Stimulated activated CD8-positive, alpha-beta memory T cell treated with anti-CD3 and anti-CD28 coated beads, Interleukin-15, amount 100 ng/mL, for 48 hours (primary cell): Measurements from ENCODE around the gene GTF3C5.
"Not testable (repeated sequence)": the region's sequence is repeated elsewhere in the genome, so short reads cannot be mapped to it uniquely, and the experiment has no call there.

ENCODE experiments used
- DNase-seq, 2 donors: peaks; one replicate each; pipeline ENCODE4 v3.0.0-alpha.2; 2020; ENCODE audit warnings: low read depth in 2 of 2

The GTF3C5 gene

DNA sequence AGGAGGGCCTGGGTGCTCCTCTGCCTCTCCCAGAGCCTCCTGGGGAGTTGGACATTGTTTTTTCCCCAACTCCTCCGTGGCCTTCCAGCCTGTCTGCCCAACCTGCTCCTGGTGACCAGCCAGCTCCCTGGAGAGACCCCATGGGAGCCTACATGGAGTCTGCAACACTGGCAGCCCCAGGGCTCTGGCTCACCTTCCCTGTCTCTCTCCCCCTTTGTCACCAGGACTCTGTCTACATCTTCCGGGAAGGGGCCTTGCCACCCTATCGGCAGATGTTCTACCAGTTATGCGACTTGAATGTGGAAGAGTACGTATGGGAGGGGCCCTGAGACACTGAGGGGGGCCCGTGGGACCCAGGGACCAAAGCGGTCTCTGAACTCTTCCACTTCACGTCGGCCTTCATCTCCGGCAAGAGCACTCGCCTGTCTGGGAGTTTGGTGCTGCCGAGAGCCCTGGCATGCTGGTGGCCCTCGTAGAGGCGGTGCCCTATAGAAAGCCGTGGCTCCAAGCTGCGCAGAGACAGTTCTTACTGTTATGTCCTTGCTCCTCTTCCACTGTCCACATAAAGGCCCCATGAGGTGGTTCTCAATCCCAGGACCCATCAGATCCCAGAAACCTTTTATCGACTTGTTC is 25.1 kb downstream of the GTF3C5 start:
- no peak for DNase-seq

DNA sequence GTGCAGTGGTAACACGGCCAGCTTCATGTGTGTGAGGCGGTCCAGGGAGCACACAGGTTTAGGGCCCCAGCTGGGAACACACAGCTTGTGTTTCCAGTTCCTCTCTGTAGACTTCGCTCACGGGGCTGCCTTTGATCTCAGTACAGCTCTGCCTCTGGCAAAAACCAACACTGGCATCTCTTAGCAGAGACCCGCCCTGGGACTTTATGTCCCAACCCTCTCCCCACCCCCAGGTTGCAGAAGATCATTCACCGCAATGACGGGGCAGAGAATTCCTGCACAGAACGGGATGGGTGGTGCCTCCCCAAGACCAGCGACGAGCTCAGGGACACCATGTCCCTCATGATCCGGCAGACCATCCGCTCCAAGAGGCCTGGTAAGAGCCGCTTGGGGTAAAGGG is 25.7 kb downstream of the GTF3C5 start:
- no peak for DNase-seq

DNA sequence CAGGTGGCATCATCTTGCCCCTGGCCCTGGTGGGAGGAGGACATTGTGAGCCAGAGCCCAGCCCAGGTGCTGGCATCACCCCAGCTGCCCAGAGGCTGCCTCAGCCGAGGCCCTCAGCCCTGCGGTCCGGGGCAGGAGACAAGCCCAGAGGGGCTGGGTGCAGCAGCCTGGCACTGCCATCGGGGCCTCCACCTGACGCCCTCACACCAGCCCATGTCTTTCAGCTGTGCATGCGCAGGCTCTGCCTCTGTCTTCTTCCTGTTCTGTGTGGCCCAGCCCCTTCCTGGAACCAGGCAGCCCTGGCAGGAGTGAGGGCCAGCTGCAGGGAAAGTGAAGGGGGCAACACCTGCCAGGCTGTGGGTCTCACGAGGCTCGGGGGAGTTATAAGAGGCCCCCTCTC is 26.2 kb downstream of the GTF3C5 start:
- no peak for DNase-seq

DNA sequence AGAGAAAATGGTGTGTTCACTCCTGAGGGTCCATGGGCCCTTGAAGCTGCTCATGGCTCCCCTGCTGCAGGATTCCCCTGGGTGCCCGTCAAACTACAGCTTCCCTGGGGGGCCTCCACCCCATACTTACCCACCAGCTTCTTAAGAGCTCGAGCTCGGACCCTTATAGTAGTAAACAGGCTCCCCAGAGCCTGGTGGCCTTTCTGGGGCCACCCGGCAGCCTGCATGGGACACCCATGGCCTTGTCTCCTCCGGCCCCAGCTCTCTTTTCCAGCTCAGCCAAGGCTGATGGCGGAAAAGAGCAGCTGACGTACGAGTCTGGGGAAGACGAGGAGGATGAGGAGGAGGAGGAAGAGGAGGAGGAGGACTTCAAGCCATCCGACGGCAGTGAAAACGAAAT is 26.8 kb downstream of the GTF3C5 start:
- no peak for DNase-seq

DNA sequence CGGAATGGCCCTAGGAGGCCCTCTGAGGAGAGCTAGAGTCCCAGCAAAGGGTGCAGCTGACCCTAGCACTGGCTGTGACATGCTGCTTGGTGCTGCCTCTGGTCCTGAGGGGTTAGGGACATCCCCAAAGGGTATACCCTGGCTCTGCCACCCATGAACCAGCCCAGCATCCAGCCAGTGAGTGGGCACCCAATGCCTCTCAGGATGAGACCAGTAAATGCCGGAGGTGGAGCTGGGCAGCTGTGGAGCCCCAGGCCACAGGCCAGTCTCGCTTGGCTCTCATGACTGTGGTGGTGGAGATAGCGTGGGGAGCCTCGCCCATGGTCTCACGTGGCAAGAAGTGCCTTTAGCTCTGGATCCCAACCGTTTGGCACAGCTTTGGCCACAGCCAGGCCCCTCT is 27.3 kb downstream of the GTF3C5 start:
- no peak for DNase-seq

DNA sequence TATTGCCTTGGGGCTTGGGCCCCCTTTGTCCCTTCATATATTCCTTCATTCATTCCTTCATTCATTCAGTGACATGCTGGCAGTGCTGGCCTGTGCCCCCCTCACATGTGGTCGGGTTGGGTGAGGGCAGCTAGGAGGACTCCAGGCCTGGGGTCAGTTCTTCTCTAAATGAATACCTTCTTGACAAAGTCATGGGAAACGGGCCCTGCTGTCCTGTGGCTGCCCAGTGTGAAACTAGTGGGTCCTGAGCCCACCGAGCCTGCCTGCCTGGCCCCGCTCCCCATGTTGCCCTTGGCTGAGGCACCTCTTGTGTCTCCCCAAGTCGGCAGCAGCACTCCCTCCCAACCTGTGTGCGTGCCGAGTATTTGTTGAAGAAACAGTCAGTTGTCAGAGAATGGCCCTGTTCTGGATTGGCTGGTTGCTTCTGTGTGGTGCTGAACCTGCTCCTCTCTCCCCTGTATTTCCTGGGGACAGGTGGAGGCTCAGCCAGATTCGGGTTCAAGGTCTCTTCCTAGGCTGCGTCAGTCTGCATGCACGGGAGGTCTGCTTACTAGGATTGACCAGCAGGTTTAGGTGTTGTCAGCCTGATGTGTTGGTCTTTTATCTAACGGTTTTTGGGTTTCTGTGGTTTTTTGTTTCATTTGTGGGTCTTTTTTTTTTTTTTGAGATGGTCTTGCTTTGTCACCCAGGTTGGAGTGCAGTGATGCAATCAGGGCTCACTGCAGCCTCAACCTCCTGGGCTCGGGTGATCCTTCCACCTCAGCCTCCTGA is 27.9 kb downstream of the GTF3C5 start:
- no peak for DNase-seq

DNA sequence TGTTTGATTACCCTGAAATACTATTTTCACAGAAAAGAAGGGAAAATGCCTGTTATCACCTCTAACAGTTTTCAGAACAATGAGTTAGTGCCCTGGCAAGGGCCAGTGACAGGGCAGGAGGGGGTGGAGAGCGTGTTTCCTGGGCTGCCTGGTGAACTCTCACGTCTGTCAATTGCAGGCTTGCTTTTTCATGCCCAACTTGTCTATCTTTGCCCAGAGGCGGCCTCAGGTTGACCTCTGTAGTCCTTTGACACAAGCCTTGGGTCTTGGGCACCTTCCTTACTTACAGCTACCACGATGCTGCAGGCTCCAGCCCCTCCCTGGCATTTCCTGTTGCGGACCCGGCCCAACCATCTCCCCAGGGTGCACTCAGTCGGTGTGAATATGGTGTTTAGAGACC is 28.8 kb downstream of the GTF3C5 start:
- no peak for DNase-seq

DNA sequence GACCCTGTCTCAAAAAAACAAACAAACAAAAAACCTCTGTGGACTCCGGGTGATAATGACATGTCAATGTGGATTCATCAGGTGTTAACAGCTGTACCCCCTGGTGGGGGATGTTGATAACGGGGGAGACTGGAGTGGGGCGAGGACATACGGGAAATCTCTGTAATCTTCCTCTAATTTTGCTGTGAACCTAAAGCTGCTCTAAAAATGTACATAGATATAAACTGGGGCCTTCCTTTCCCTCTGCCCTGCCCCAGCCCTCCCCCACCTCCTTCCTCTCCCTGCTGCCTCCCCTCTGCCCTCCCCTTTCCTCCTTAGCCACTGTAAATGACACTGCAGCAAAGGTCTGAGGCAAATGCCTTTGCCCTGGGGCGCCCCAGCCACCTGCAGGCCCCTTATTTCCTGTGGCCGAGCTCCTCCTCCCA is 29.6 kb downstream of the GTF3C5 start:
- no peak for DNase-seq

DNA sequence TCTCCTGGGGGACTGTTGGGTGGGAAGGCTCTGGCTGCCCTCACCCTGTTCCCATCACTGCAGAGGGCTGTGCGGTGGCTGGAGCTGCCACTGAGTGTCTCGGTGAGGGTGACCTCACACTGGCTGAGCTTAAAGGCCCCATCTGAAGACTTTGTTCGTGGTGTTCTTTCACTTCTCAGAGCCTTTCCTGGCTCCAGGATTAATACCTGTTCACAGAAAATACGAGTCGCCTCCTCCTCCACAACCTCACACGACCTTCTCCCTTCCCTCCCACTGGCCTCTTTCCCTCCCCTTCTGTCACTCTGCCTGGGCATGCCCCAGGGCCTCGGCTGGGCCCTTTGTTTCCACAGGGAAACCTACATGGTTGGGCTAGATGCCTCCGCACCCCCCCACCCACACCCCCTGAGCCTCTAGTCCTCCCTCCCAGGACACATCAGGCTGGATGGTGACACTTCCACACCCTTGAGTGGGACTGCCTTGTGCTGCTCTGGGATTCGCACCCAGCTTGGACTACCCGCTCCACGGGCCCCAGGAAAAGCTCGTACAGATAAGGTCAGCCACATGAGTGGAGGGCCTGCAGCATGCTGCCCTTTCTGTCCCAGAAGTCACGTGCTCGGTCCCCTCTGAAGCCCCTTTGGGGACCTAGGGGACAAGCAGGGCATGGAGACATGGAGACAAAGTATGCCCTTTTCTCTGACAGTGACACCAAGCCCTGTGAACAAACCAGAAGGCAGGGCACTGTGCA is 30.4 kb downstream of the GTF3C5 start:
- DNase-seq, result not testable (repeated sequence)

DNA sequence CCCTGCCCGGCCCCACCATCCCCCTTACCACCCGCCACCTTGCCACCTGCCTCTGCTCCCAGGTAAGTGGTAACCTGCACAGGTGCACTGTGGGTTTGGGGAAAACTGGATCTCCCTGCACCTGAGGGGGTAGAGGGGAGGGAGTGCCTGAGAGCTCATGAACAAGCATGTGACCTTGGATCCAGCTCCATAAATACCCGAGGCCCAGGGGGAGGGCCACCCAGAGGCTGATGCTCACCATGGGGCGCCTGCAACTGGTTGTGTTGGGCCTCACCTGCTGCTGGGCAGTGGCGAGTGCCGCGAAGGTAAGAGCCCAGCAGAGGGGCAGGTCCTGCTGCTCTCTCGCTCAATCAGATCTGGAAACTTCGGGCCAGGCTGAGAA is 31.0 kb downstream of the GTF3C5 start, which contains the start of gene CEL:
Gene CEL, plus strand, starts transcription at position 218 of the 382 bp plus-strand sequence. Its CDS starts 22 bp downstream, at position 240.
- not testable (repeated sequence) for DNase-seq

DNA sequence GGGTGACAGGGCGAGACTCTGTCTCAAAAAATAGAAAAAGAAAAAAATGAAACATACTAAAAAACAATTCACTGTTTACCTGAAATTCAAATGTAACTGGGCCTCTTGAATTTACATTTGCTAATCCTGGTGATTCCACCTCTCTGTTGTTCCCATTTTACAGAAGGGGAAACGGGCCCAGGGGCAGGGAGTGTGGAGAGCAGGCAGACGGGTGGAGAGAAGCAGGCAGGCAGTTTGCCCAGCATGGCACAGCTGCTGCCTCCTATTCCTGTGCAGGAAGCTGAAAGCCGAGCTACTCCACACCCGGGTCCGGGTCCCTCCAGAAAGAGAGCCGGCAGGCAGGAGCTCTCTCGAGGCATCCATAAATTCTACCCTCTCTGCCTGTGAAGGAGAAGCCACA is 31.8 kb downstream of the GTF3C5 start:
- DNase-seq, result not testable (repeated sequence)

DNA sequence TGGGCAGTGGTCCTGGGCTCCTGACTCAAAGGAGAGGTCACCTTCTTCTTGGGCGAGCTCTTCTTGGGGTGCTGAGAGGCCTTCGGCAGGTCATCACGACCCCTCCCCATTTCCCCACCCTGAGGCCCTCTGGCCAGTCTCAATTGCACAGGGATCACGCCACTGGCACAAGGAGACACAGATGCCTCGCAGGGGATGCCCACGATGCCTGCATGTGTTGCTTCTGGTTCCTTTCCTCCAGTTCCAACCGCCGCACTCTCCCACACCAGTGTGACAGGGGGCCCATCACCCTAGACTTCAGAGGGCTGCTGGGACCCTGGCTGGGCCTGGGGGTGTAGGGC is 32.3 kb downstream of the GTF3C5 start:
- no peak for DNase-seq

DNA sequence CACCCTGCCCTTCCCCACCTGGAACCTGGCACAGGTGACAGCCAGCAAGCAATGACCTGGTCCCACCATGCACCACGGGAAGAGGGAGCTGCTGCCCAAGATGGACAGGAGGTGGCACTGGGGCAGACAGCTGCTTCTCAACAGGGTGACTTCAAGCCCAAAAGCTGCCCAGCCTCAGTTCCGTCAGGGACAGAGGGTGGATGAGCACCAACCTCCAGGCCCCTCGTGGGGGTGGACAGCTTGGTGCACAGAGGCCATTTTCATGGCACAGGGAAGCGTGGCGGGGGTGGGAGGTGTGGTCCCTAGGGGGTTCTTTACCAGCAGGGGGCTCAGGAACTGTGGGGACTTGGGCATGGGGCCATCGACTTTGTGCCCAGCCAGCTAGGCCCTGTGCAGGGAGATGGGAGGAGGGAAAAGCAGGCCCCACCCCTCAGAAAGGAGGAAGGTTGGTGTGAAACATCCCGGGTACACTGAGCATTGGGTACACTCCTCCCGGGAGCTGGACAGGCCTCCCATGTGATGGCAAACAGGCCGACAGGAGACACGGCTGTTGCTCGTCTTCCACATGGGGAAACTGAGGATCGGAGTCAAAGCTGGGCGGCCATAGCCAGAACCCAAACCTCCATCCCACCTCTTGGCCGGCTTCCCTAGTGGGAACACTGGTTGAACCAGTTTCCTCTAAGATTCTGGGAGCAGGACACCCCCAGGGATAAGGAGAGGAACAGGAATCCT is 32.9 kb downstream of the GTF3C5 start:
- no peak for DNase-seq

DNA sequence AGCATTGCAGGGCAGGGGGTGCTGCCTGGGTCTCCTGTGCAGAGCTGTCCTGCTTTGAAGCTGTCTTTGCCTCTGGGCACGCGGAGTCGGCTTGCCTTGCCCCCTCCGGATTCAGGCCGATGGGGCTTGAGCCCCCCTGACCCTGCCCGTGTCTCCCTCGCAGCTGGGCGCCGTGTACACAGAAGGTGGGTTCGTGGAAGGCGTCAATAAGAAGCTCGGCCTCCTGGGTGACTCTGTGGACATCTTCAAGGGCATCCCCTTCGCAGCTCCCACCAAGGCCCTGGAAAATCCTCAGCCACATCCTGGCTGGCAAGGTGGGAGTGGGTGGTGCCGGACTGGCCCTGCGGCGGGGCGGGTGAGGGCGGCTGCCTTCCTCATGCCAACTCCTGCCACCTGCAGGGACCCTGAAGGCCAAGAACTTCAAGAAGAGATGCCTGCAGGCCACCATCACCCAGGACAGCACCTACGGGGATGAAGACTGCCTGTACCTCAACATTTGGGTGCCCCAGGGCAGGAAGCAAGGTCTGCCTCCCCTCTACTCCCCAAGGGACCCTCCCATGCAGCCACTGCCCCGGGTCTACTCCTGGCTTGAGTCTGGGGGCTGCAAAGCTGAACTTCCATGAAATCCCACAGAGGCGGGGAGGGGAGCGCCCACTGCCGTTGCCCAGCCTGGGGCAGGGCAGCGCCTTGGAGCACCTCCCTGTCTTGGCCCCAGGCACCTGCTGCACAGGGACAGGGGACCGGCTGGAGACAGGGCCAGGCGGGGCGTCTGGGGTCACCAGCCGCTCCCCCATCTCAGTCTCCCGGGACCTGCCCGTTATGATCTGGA is 33.7 kb downstream of the GTF3C5 start:
- no peak for DNase-seq

DNA sequence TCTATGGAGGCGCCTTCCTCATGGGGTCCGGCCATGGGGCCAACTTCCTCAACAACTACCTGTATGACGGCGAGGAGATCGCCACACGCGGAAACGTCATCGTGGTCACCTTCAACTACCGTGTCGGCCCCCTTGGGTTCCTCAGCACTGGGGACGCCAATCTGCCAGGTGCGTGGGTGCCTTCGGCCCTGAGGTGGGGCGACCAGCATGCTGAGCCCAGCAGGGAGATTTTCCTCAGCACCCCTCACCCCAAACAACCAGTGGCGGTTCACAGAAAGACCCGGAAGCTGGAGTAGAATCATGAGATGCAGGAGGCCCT is 34.2 kb downstream of the GTF3C5 start:
- no peak for DNase-seq

DNA sequence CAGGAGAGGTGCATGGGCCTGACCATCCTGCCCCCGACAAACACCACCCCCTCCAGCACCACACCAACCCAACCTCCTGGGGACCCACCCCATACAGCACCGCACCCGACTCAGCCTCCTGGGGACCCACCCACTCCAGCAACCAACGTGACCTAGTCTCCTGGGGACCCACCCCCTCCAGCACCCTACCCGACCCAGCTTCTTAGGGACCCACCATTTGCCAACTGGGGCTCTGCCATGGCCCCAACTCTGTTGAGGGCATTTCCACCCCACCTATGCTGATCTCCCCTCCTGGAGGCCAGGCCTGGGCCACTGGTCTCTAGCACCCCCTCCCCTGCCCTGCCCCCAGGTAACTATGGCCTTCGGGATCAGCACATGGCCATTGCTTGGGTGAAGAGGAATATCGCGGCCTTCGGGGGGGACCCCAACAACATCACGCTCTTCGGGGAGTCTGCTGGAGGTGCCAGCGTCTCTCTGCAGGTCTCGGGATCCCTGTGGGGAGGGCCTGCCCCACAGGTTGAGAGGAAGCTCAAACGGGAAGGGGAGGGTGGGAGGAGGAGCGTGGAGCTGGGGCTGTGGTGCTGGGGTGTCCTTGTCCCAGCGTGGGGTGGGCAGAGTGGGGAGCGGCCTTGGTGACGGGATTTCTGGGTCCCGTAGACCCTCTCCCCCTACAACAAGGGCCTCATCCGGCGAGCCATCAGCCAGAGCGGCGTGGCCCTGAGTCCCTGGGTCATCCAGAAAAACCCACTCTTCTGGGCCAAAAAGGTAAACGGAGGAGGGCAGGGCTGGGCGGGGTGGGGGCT is 35.6 kb downstream of the GTF3C5 start:
- DNase-seq, result no peak

DNA sequence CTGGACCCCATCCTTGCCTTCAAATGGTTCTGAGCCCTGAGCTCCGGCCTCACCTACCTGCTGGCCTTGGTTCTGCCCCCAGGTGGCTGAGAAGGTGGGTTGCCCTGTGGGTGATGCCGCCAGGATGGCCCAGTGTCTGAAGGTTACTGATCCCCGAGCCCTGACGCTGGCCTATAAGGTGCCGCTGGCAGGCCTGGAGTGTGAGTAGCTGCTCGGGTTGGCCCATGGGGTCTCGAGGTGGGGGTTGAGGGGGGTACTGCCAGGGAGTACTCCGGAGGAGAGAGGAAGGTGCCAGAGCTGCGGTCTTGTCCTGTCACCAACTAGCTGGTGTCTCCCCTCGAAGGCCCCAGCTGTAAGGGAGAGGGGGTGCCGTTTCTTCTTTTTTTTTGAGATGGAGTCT is 36.2 kb downstream of the GTF3C5 start:
- DNase-seq, result no peak

DNA sequence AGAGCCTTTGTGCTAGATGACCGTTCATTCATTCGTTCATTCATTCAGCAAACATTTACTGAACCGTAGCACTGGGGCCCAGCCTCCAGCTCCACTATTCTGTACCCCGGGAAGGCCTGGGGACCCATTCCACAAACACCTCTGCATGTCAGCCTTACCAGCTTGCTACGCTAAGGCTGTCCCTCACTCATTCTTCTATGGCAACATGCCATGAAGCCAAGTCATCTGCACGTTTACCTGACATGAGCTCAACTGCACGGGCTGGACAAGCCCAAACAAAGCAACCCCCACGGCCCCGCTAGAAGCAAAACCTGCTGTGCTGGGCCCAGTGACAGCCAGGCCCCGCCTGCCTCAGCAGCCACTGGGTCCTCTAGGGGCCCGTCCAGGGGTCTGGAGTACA is 37.0 kb downstream of the GTF3C5 start:
- DNase-seq, result no peak

DNA sequence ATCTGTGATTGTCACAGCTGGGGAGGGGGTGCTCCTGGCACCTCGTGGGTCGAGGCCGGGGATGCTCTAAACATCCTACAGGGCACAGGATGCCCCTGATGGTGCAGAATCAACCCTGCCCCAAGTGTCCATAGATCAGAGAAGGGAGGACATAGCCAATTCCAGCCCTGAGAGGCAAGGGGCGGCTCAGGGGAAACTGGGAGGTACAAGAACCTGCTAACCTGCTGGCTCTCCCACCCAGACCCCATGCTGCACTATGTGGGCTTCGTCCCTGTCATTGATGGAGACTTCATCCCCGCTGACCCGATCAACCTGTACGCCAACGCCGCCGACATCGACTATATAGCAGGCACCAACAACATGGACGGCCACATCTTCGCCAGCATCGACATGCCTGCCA is 37.6 kb downstream of the GTF3C5 start:
- DNase-seq, result not testable (repeated sequence)

DNA sequence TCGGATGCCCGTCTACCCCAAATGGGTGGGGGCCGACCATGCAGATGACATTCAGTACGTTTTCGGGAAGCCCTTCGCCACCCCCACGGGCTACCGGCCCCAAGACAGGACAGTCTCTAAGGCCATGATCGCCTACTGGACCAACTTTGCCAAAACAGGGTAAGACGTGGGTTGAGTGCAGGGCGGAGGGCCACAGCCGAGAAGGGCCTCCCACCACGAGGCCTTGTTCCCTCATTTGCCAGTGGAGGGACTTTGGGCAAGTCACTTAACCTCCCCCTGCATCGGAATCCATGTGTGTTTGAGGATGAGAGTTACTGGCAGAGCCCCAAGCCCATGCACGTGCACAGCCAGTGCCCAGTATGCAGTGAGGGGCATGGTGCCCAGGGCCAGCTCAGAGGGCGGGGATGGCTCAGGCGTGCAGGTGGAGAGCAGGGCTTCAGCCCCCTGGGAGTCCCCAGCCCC is 39.7 kb downstream of the GTF3C5 start:
- DNase-seq, result not testable (repeated sequence)
